GM18508 (cell line): ENCODE results near the gene CEP170B.
"Not testable (repeated sequence)": the region's sequence is repeated elsewhere in the genome, so short reads cannot be mapped to it uniquely, and the experiment has no call there.

Source experiments
- ATAC-seq: cut with Tn5 transposase; IDR thresholded peaks from one replicate; pipeline ENCODE4 v1.9.1; 2021; ENCODE audit warnings: moderate number of reproducible peaks; ENCODE audit not compliant: insufficient read depth, unreplicated experiment

Gene CEP170B

GRCh38 chr14:104843442-104844305 lies 21.4 kb upstream of the CEP170B start:
- ATAC-seq = no peak

GRCh38 chr14:104844306-104845032 lies 20.6 kb upstream of the CEP170B start:
- ATAC-seq = no peak

GRCh38 chr14:104845033-104845666 lies 19.9 kb upstream of the CEP170B start:
- ATAC-seq = no peak

- no peak for ATAC-seq
Measured at GRCh38 chr14:104845834-104846441, 19.1 kb upstream of the CEP170B start.

- no peak for ATAC-seq
Measured at GRCh38 chr14:104852280-104852663, 12.8 kb upstream of the CEP170B start.

- no peak for ATAC-seq
Measured at GRCh38 chr14:104855532-104856090, 9.5 kb upstream of the CEP170B start.

GRCh38 chr14:104856157-104856868 lies 8.8 kb upstream of the CEP170B start:
- ATAC-seq = no peak

GRCh38 chr14:104856869-104857860 lies 7.9 kb upstream of the CEP170B start:
- ATAC-seq = no peak

GRCh38 chr14:104857931-104858330 lies 7.1 kb upstream of the CEP170B start:
- not testable (repeated sequence) for ATAC-seq

GRCh38 chr14:104858811-104859426 lies 6.1 kb upstream of the CEP170B start:
- ATAC-seq = no peak

- no peak for ATAC-seq
Measured at GRCh38 chr14:104859900-104860299, 5.2 kb upstream of the CEP170B start.

GRCh38 chr14:104860414-104860813 lies 4.7 kb upstream of the CEP170B start:
- ATAC-seq = no peak

GRCh38 chr14:104863131-104863862 lies 1.8 kb upstream of the CEP170B start:
- no peak for ATAC-seq

- ATAC-seq = no peak
Measured at GRCh38 chr14:104863923-104864266, 1.2 kb upstream of the CEP170B start.

GRCh38 chr14:104864267-104865080 lies 594 bp upstream of the CEP170B start:
- no peak for ATAC-seq

- ATAC-seq = no peak
Measured at GRCh38 chr14:104865631-104866441, 768 bp downstream of the CEP170B start.
